ENCODE measurements around the gene TBL1XR1.

The TBL1XR1 gene

DNA sequence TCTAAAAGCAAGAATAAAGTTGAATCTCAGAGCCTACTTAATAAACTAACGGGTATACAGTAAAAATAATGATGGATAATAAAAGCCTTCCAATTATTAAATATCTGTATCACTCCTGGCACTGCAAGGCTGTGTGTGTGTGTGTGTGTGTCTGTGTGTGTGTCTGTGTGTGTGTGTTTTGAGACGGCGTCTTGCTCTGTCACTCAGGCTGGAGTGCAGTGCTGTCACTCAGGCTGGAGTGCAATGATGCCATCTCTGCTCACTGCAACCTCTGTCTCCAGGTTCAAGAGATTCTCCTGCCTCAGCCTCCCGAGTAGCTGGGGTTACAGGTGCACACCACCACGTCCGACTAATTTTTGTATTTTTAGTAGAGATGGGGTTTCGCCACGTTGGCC lies 62.5 kb downstream of the TBL1XR1 start:
- Histone ChIP-seq H2AFZ (ENCODE audit: low read depth, low read length, severe bottlenecking) (no peak overlapping the region), H3K9ac (ENCODE audit: low read length) (no peak overlapping the region), H3K4me3 (ENCODE audit: insufficient read depth, low read length, poor library complexity, severe bottlenecking) (no peak overlapping the region), H3F3A (ENCODE audit: insufficient read depth) (peaks cover 50% of the 10 kb centered on the region), H3K36me3 (ENCODE audit: low read length) (peaks cover 31% of the 10 kb centered on the region), H3K9me2 (replicated peaks; ENCODE audit: insufficient read depth, low read length) (no peaks in the 10 kb centered on the region), H3K27ac (ENCODE audit: low read depth, low read length) (peak overlapping the region; percentile 44), H3K4me2 (ENCODE audit: low read depth, low read length, poor library complexity, severe bottlenecking) (no peak overlapping the region), H3K79me2 (ENCODE audit: insufficient read depth, low read length) (peaks cover 97% of the 10 kb centered on the region), H4K20me1 (ENCODE audit: low read depth, low read length) (peaks cover 21% of the 10 kb centered on the region), H3K9me3 (ENCODE audit: insufficient read depth, low read length) (no peaks in the 10 kb centered on the region), H3K27me3 (ENCODE audit: low read length) (no peaks in the 10 kb centered on the region)
- TF ChIP-seq, protein P1, sequence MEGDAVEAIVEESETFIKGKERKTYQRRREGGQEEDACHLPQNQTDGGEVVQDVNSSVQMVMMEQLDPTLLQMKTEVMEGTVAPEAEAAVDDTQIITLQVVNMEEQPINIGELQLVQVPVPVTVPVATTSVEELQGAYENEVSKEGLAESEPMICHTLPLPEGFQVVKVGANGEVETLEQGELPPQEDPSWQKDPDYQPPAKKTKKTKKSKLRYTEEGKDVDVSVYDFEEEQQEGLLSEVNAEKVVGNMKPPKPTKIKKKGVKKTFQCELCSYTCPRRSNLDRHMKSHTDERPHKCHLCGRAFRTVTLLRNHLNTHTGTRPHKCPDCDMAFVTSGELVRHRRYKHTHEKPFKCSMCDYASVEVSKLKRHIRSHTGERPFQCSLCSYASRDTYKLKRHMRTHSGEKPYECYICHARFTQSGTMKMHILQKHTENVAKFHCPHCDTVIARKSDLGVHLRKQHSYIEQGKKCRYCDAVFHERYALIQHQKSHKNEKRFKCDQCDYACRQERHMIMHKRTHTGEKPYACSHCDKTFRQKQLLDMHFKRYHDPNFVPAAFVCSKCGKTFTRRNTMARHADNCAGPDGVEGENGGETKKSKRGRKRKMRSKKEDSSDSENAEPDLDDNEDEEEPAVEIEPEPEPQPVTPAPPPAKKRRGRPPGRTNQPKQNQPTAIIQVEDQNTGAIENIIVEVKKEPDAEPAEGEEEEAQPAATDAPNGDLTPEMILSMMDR (IDR thresholded peaks at IDR 0.05; ENCODE audit: insufficient read depth, low read length, poor library complexity, severe bottlenecking), result no peak
- TF ChIP-seq EZH2phosphoT487 (conservative IDR thresholded peaks at IDR 0.05; ENCODE audit: low read length), result no peak

DNA sequence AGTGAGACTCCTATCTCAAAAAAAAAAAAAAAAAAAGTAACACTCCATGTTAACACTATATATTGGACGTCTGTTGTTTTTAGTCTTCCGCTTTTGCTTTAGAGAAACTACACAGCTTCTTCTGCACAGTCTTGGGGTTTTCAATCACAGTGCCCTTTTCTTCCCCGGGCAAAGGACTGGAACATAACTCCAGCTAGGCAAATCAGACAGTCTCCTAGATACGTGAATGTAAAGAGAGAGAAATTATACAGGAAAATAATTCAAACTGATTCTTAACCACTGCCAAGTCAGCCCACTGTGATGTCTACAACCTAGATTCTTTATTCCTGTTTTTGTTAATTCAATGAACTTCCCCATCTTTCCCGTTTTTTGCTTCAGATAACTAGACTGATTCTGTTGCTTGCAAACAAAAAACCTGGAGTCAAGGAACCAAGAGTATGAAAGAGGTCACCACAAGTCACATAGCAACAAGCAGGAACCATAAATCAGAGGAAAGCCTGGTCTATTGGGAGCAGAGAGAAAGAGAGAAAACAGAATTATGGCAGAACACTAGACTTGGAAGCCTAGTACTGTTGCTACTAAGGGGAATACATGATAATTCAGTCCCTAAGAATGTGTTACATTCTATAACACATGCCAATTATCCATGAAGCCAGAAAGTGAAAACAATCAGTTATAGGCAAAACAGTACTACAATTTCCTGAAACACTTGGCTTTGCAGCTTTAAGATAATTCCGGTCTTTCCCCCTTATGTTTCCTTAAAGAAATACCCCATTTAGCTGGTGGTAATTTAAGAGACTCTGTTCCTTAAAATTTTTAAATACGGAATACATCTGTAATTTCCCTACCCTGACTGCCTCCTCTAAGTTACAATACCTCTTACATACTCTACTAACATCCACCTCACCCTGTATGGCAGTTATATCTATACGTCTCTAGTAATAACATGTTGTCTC lies 63.1 kb downstream of the TBL1XR1 start:
- Histone ChIP-seq H4K20me1 (ENCODE audit: low read depth, low read length) (peaks cover 25% of the 10 kb centered on the region), H3K27ac (ENCODE audit: low read depth, low read length) (peak overlapping the region; percentile 44), H3K79me2 (ENCODE audit: insufficient read depth, low read length) (peaks cover 97% of the 10 kb centered on the region)

DNA sequence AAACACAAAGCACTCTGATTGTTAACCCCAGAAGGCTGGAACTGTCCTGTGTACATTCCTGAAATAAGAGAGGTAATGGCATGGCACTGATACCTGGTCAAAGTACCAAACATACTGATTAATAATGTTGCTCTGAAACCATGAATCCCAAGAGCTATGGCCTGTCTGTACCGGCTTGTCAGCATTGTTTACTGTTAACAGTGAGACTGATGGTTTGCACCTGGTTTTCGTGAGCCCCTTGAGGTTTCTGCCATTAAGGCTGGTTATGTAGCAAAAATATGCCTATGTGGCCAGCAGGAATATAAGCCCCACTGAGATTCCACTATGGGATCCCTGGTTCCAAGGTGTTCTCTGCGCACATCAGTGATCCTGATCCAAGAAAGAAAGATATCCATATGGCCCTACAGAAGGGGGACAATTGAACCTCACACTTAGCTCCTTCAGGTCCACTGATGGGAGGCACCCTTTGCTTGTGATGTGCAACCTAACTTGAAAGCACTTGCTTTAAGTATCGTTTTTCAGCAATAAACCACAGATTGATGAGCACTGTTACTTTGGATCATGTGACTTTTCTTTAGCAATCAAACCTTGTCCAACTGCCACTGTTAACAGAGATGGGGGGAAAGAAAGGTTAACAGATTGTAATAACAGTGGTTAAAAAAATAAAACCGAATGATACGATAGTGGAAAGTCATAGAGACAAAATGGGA lies 65.2 kb downstream of the TBL1XR1 start:
- Histone ChIP-seq H3K4me3 (ENCODE audit: insufficient read depth, low read length, poor library complexity, severe bottlenecking) (no peak overlapping the region), H2AFZ (ENCODE audit: low read depth, low read length, severe bottlenecking) (no peak overlapping the region), H3K36me3 (ENCODE audit: low read length) (peaks cover 39% of the 10 kb centered on the region), H3K4me2 (ENCODE audit: low read depth, low read length, poor library complexity, severe bottlenecking) (peak overlapping the region; percentile 5), H4K20me1 (ENCODE audit: low read depth, low read length) (peaks cover 26% of the 10 kb centered on the region), H3F3A (ENCODE audit: insufficient read depth) (peaks cover 56% of the 10 kb centered on the region), H3K27ac (ENCODE audit: low read depth, low read length) (peak overlapping the region; percentile 10), H3K79me2 (ENCODE audit: insufficient read depth, low read length) (peaks cover 97% of the 10 kb centered on the region), H3K9me3 (ENCODE audit: insufficient read depth, low read length) (no peaks in the 10 kb centered on the region), H3K9ac (ENCODE audit: low read length) (no peak overlapping the region), H3K27me3 (ENCODE audit: low read length) (no peaks in the 10 kb centered on the region), H3K9me2 (replicated peaks; ENCODE audit: insufficient read depth, low read length) (no peaks in the 10 kb centered on the region)
- TF ChIP-seq, protein P1 (IDR thresholded peaks at IDR 0.05; ENCODE audit: insufficient read depth, low read length, poor library complexity, severe bottlenecking), result no peak
- TF ChIP-seq EZH2phosphoT487 (conservative IDR thresholded peaks at IDR 0.05; ENCODE audit: low read length), result no peak

More for the DNA sequence above, 63.1 kb downstream of the TBL1XR1 start:
- Histone ChIP-seq H3K4me3 (ENCODE audit: insufficient read depth, low read length, poor library complexity, severe bottlenecking) (no peak overlapping the region), H3K4me2 (ENCODE audit: low read depth, low read length, poor library complexity, severe bottlenecking) (no peak overlapping the region), H3K36me3 (ENCODE audit: low read length) (peaks cover 35% of the 10 kb centered on the region), H3K9me2 (replicated peaks; ENCODE audit: insufficient read depth, low read length) (no peaks in the 10 kb centered on the region), H3K27me3 (ENCODE audit: low read length) (no peaks in the 10 kb centered on the region), H3F3A (ENCODE audit: insufficient read depth) (peaks cover 54% of the 10 kb centered on the region), H2AFZ (ENCODE audit: low read depth, low read length, severe bottlenecking) (no peak overlapping the region), H3K9ac (ENCODE audit: low read length) (no peak overlapping the region), H3K9me3 (ENCODE audit: insufficient read depth, low read length) (no peaks in the 10 kb centered on the region)
- no peak for TF ChIP-seq EZH2phosphoT487 (conservative IDR thresholded peaks at IDR 0.05; ENCODE audit: low read length)
- TF ChIP-seq, protein P1 (IDR thresholded peaks at IDR 0.05; ENCODE audit: insufficient read depth, low read length, poor library complexity, severe bottlenecking), result no peak
